ENCODE data around the gene PHF12.
"Not testable (repeated sequence)": the region's sequence is repeated elsewhere in the genome, so short reads cannot be mapped to it uniquely, and the experiment has no call there.

Gene PHF12

DNA sequence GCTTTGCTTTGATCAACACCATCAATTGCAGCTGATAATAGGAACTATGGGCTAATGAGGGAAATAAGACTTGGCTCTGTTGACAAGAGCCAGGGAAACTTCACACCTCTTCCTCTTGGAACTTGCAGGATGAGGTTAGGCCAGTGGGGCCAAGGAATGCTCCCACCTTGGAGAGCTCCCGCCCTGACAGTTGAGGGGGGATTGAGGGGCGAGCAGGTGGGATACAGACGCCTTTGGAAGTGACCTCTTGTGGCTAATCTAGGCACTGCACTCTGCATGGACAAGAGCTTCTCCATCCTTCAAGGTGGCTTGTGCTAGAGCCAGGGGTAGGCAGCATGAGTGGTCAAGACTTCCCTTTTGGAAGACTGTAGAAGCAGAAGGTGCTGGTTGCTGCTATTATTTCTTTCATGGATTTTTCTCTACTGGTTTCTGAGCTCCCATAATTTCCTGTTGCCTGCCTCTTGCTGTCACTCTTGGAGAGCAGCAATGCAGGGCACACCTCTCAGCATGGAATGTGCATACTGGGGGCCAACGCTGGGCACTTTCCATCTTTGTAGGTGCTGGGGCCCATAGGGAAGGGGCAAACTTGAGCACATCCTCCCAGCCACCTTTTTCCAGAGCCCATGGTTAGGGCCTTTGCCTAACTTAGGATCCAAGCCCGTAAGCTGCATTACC is 2.3 kb upstream of the PHF12 start:
- FAIRE-seq: no peak

DNA sequence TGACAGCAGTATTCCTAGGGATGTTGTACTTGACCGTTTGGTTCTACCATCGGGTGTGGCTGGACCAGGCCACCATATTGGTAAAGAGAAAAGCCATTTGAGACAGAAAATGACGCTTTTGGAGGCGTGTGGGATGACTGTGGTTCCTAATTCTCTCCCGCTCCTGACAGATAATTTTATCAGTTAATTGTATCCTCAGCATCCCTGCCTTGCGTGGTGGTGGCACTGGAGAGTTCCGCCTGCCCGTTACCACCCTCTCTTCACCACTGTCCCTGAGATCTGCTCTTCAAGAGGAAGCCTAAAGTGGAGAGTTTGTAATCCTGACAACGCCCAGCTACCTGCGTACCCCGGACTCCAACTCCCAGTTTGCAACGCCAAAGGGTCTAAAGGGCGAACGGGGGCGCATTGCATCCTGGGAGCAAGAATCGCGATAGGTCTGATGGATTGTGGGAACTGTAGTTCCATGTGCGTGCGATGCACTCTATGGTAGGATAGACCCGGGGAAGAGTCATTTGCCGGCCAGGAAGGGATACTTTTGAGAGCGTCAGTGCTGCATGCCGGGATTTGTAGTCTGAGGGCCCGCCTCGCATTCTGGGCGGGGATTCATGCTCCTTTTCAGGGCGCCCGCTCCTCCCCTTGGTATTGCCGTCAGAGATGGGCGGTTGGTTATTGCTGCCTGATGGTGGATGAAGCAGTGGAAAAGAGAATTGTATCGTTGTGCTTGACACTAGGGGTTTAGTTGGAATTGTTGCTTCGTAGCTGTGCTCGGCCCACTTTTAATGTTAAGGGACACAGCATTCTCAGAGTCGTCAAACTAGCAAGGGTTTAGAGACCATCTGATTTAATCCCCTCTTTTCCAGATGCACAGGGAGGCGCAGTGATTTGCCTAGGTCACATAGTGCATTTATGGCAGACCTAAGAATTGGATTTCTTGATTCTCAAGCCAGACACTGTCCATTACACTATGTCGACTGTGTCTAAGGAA is 965 bp upstream of the PHF12 start:
- peak; percentile 96 for FAIRE-seq

DNA sequence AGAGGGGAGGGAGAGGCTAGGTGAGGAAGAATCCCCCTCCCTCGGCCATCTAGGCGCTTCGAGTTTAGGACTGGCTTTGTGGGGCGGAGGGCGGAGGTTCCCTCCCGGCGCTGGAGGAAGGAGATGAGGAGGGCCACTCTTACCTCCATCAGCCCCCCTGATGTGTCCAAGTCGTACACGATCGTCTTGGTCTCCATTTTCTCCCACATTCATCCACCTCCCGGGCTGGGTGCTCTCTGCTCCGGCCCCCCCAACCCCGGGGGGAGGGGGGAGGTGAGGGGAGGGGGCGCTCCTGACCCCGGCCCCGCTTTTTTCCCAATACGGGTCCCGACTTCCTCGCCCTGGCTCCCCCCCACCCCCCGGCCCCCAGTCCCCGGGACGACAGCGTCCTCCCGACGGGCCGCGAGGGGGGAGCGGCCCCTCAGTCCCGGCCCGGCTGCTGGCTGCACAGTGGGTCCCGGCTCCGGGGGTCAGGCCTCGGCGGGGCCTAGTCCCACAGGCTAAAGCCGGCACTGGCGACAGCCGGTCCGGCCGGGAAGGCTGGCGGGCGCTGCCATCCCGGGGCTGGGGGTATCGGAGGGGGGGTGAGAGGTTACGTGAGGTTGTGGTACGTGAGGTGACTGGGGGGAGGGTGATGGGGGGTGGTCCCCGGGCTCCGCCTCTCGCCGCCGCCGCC is 428 bp downstream of the PHF12 start:
- no peak for FAIRE-seq

DNA sequence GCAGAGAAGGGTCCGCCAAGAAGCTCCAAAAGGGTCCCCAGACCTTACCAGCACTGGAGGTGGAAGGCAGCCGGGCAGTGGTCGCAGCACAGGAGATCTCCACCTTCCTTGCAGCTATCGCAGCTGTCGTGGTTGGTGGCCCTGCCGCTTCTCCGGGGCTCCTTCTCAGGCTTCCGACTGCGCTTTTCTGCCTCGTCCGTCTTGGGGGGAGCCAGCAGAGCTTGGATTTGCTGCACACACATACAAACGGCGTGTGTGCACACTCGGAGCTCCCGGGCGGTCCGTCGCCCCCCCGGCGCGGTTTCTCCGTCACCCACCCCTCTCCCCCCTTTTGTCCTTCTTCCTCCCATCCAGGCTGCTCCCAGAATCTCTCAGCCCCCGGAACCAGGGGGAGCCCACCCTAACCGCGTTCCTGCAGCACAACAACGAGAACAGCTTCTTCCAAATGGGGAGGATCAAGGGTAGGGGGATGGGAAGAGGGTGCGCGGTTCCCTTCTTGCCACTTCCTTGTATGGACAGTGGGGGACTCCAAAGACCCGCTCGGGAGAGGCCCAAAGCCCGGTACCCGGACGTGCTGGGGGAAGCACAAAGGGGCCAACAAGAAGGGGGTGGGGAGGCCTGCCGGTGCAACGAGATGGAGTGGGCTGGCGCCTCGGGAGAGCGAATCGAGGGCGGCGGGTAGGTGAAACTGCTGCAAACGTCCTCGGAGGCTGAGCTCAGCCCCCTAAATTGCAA is 1.1 kb downstream of the PHF12 start:
- FAIRE-seq: no peak

DNA sequence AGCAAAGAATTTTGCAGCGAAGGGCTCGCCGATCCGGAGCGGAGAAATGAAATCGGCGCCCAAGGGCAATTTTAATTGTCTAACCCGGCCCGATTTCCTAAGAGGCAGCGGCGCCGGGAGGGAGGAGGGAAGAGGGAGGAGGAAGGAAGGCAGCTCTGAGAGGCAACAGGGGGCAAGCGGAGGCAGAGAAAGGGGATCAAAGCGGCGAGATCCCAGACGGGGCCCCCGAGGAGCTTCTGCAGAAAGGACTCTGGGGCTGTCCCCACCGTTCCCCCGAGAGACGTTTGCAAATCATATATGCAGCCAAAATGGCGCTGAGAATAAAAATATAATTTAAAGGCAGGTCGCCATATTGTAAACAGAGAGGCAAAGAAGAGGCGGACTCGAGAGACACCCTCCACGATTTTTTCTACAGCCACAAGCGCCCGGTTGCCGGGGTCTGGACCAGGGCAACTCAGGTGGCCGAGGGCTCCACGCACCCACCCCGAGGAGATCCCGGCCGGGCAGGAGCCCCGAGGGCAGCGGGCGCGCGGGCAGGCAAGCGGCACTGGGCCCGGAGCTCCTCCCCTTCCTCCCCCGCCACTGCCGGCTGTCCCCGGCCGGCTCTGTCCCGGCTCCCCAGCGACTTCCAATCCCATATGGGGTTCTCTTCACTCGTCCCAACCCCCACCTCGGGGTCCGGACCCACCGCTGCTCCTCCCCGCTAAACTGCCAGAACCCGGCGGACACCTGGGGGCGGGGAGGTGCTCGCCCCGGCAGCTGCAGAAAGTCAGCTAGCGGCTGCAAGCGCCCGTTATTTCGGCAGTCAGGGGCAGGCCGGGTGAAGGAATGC is 1.9 kb downstream of the PHF12 start:
- FAIRE-seq: no peak

DNA sequence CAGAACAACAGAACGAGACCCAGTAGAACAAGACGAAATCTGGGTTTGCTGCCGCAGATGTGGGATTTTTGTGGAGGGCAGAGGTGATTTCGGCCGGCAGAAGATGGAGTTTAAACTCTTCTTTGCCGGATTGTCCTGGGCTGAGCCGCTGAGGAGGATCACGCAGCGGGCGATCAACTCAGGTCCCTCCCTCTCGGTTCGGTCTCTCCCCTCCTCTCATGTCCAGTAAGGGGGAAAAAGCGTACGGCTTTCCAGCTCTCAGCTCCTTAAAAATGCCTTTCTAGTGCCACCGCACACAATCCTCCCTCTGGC is 2.5 kb downstream of the PHF12 start:
- FAIRE-seq: no peak

DNA sequence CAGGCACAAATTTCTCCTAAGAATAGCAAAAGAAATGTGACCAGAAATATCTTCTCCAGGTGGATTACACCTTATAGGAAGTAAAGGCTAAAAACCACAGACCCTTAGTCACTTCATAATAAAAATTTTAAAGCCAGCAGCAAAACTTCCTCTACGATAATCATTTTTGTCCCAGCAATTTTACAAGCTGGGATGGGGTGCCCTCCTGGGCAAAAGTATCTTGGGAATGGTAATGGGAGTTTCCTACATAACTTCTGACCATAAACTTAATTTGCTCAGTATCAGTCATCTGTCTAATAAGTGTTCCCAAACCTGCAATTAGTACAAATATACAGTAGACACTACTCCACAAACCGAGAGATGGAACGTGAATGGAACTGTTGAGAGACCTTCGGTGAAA is 3.0 kb downstream of the PHF12 start:
- FAIRE-seq: no peak

DNA sequence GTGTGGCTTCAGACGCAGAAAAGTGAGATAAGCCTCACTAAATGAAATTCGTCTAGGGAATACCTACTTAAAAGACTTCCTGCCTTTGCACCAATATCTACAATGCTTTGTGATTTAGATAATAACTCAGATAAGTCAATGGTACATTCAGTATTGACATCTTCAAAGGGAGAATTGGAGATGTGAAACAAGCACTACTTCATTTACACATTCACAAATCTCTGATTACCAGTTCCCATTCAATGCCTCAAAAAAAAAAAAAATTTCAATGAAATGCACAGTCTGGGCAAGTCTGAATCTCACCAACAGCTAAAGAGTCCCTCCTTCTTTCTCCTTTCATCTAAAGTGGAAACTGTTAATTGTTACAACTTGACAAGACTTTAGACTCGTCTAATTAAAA is 3.7 kb downstream of the PHF12 start:
- FAIRE-seq: no peak

DNA sequence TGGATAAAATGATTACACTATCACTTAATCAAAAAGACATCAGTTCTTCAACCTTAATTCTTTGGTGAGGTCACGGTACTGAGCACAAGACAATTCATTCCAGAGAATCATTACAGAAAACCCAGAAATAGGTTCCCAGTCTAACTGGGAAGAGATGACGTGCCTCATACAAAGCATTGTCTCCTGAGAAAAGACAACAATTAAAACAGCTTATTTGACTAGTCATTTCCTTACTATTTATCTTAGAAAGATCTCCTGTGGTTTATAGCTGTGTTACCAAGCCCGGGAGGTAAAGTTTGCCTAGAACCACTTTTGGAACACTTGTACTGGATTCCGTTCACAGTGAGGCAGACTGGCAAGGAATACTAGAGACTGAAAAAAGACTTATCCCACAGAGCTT is 5.1 kb downstream of the PHF12 start:
- no peak for FAIRE-seq

DNA sequence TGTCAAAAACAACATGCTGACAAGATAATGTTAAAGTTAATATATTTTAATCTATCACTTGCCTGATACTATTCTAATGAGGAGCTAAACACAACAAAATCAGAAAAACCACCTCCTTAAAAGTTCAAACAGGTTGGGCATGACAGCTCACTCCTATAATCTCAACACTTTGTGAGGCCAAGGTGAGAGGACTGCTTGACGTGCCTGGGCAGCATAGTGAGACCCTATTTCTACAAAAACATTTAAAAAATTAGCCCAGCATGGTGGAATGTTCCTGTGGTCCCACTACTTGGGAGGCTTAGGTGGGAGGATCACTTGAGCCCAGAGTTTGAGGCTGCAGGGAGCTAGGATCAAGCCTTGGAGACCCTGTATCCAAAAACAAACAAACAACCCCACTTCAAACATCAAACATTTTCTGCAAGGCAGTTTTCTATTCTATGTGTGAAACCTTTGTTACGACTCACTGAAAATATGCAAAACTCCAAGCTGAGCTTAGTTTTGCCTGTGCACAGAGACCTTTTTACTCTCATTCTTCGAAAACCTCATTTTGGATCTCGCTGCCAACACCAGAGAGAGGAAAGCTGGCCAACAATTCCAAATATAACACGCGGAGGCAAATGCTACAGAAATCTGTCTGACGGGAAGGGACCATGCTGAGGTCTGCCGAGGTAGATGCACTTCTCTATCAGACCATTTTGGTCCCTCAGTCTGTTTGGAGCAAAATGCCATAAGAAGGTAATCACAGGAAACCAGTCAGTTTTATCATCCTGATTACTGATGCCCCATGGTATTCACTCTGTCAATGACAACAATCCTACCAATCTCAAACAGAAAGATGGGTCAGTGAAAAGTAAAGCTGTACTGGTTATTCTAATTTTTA is 6.2 kb downstream of the PHF12 start:
- FAIRE-seq: no peak

DNA sequence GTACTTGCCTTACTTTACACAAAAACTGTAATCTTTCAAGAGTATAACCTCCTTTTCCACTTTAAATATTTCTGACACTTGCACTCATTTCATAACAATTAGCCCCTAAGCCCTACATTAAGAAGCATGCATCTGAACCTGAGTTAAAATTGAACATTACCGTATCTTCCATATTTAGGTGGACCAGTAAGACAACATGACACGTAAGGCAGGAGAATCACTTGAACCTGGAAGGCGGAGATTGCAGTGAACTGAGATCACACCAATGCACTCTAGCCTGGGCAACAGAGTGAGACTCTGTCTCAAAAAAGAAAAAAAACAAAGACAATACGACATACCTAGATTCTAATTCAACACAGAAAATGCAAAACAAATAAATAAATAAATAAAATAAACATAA is 7.0 kb downstream of the PHF12 start:
- FAIRE-seq: no peak

DNA sequence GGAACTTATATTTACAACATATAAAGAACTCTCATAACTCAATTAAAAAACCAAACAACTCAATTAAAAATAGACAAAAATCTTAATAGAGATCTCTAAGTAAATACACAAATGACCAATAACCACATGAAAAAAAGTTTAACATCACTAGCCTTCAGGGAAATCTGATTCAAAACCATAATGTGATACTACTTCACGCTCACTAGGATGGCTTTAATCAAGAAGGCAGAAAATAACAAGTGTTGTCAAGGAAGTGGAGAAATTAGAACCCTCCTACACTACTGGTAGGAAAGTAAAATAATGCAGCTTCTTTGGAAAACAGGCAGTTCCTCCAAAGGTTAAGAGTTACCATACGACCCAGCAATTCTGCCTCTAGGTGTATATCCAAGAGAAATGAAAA is 8.4 kb downstream of the PHF12 start:
- FAIRE-seq: no peak

DNA sequence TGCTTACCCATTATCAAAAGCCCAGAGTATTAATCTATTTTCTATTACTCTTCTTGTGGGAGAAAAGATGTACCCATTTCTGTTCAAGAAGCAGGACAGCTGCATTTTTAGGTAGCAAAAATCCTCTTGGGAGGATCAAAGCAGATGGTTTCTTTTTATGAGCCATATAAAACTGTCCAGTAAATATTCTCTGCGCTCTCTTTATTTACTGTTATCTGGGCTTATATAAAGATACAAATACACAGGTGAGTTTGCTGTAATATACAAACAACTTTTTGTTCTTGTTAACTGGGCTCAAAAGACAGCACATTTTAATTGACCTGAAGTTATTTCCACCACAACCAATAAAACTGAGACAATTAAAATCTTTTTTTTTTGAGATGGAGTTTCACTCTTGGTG is 10.1 kb downstream of the PHF12 start:
- FAIRE-seq: no peak

DNA sequence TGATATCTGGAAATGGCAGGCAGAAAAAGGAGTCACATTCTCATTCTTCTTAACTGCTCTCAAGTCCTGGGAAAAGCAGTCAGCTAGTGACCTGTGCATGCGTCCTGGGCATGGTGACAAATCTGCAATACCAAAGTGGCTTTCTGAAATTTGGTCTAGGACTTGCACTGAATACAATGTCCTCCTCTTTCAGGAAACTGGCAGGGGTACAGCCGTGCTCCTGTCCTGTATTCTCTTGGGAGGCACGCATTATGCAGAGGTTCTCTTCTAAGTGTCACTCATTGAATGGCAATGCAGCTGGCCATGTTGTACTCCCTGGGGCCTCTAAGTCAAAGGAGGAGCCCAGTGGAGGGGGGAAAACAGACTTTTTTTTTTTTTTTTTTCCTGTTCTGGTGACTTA is 10.6 kb downstream of the PHF12 start:
- no peak for FAIRE-seq

DNA sequence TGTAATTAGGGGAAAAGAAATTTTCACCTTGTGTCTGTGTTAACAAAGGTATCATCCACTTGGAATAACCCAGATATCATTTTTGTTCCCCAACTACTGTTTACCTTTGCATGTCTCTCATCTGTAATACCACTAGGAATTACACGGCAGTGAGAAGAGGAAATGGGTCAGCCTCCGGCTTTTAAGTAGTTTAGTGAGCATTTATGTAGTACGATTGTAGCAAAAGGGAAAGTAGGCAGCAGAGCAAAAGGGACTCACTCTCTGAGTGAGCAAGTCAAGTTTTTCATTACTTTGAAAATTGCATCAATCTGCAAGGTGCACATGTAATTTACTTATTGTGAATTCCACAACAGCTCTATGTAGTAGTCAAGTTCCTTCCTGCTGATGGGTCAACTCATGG is 11.2 kb downstream of the PHF12 start:
- no peak for FAIRE-seq

DNA sequence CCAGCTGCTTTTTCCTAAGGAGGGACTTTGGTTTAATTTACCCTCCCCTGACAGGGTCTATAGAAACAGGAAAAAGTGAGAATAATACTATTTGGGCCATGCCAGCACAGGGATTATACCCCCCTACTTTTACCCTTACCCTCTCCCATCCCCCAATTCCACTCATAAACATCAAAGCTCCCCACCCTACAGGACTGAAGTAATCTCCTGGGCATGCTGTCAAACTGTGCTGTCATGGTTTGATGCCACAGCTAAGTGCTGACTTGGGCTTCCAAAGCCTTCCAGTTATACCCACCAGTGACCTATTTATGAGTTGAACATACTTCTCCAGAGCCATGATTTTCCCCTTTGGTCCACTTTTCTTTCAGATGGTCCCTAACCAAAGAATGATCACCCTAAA is 12.8 kb downstream of the PHF12 start:
- no peak for FAIRE-seq

DNA sequence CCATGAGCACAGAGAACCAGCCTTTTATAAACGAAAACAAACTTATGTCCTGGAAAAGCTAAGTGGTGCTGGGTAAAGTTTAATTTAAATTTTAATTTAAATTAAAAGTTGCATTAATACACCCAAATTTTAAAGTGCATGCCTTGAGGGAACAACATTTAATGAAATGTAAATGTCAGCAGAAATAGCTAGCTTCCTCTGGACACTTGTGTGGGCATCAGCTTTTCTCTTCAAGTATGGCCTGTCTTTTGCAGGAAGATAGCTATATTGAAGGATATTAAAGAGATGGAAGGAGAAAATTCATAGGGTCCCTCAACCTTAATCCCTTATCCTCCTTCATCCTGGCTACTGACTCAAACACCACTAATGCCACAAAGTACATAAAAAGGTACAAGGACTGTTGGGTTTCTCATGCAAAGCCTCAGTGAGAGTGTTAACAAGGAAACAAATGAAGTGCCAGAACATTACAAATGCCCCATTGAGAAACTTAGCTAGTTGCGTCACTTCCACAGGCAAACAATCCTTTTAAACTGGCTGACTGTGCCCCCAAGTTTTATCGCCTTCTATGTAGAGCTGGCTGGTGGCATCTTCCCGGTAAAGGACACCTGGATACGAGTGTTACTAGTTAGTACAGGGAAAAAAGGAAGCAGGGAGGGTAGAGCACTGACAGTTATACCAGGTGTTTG is 14.1 kb downstream of the PHF12 start:
- FAIRE-seq: no peak

DNA sequence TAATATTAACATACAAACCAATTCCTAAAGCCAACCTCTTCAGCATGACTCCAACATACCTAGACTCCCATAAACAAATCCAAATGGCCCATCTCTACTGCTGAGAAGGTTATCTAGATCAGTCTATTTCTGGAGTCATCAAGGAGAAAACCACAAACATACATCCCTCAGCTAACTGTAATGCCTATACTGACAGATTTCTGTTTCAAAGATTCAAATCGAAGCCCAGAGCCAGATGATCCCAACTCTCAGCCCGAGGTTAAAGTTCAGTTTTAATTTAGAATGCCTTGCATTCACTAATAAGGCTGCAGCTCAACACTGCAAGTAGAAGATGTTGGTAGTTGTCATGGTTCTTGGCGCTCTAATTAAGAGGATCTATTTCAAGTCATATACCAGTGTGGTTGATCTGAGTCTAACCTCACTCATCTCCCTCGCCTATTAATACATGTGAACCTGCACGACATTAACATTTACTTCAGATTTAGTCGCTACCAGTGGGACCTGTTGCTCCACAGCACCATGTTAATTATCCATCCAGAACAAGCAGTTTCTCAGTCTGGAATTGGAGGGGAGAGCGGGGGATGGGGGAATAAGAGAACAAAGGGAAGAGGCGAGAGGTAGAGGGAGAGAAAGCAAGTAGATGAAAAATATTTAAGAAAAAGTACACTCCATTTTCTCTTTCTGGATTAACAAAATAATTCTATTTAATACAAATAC is 15.4 kb downstream of the PHF12 start:
- no peak for FAIRE-seq

DNA sequence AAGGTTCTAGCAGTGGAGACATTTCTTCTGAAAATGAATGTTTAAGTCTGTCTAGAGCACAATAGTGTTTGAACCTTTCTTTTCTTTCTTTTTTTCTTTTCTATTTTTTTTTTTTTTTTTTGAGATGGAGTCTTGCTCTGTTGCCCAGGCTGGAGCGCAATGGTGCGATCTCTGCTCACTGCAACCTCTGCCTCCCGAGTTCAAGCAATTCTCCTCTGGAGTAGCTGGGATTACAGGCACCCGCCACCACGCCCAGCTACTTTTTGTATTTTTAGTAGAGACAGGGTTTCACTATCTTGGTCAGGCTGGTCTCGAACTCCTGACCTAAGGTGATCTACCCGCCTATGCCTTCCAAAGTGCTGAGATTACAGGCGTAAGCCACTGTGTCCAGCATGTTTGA is 16.8 kb downstream of the PHF12 start:
- not testable (repeated sequence) for FAIRE-seq

DNA sequence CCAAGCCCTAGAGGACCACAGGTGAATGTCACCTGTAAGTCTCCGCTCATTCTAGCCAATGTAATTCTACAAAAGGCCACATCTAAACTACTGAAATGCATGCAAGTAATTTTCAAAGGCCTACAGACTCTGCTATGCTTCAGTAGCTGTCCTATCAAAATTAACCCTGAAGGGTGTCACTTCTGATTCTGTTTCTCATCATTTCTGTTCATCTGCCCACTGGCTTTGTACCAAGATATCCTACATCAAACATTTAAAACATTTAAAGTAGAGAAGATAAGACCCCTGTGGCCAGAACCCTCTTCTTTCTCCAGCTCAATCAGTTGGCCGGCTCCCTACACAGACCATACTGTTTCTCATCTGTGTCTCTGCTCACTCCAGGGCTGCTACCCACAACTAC is 21.5 kb downstream of the PHF12 start:
- no peak for FAIRE-seq

Data from colon (tissue), 2 donors.